Erythroblast (primary cell): ENCODE data around the gene C1QTNF8.

Experiments
- DNase-seq, 2 experiments: peaks; one replicate each; lab custom pipeline; 2025; lab: John Stamatoyannopoulos, UW
- GATA1 ChIP-seq: IDR thresholded peaks from 2 replicates; pipeline ENCODE4 v1.6.1; 2011; ENCODE audit warnings: low read depth, mild to moderate bottlenecking, control low read depth, low read length, moderate library complexity
- POLR2A ChIP-seq: IDR thresholded peaks from 2 replicates; pipeline ENCODE4 v1.6.1; 2011; ENCODE audit warnings: mild to moderate bottlenecking, low read length

C1QTNF8 gene

DNA sequence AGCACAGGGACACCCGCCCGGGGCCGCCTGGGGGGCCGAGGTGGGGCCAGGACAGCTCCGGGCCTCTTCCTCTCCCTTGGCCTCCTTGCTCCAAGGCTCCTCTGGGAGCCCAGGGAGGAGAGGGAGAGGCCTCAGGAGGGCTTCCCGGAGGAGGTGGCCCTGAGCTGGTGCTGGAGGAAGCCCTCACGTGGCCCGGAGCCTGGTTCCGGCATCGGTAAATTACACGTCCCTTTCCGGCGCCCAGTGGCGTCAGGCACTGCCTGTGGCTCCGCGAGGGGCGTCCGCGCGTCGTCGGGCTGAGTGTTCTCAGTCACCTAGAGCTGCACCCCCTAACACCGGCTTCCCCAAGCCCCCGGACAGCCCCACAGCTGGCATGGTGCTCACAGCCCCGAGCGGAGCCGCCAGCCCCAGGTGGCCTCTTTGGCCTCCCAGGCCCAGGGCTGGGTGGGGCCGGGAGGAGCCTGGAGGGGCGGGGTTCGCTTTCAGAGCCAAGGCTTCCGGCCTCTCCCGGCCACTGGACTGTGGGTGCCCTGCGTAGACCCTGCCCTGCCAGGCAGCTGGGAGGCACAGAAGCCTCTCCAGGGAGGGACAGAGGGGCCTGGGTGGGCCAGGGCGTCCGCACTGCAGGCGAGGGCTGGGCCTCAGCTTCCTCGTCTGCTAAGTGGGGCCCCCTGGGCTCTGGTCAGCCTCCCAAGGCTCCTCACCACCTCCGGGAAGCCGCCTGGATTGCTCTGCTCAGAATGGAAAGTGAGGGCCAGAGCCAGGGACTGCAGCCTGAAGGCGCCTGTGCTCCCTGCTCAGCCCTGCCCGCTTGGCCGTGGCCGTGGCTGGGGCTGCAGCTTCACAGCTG, 51.4 kb downstream of the C1QTNF8 start:
- DNase-seq: no peak
- no peak for TF ChIP-seq POLR2A
- TF ChIP-seq GATA1: no peak

DNA sequence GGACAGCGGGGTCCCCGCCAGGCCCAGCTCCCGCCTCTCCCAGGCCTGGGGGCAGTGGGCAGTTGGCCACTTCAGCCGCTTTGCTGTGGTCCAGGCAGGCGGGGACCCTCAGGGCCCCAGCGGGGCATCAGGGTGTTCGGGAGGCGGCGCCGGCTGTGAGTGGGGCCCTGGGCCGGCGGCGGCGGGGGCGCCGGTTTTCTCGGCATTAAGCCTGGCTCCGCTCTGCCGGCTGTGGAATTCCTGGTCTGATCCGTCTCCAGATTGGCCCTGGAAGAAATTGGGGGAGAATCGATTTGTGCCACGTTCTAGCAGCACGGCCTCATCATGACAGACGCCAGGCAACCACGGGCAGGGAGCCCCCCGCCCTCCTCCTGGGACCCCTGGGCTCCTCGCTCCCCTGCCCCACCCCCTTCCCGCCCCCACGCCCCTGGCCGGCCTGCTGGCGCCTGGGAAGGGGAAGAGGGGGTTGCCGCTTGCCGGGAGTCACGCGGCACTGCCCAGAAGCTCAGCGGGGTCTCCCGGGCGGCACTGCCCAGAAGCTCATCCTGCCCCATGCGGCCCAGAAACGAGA, 52.1 kb downstream of the C1QTNF8 start:
- no peak for TF ChIP-seq POLR2A
- DNase-seq: no peak

DNA sequence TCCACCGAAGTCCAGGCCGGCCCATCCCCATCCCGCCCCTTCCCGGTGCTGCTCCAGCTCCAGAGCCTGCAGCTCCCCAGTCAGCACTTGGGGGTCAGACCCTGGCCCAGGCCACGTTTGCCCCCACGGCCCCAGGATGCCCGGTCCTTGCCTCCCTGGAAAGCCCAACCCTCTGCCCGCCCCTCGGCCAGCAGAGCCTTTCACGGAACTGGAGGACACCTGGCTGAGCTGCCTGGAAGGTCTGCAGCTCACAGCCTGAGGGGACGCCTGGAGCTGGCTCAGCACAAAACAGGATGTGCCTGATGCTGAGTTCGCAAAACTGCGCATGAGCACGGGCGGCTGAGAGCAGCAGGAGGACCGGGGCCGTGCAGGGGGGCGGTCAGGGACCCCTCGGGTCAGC, 53.2 kb downstream of the C1QTNF8 start:
- no peak for DNase-seq
- TF ChIP-seq GATA1 (no peak), POLR2A (no peak)

DNA sequence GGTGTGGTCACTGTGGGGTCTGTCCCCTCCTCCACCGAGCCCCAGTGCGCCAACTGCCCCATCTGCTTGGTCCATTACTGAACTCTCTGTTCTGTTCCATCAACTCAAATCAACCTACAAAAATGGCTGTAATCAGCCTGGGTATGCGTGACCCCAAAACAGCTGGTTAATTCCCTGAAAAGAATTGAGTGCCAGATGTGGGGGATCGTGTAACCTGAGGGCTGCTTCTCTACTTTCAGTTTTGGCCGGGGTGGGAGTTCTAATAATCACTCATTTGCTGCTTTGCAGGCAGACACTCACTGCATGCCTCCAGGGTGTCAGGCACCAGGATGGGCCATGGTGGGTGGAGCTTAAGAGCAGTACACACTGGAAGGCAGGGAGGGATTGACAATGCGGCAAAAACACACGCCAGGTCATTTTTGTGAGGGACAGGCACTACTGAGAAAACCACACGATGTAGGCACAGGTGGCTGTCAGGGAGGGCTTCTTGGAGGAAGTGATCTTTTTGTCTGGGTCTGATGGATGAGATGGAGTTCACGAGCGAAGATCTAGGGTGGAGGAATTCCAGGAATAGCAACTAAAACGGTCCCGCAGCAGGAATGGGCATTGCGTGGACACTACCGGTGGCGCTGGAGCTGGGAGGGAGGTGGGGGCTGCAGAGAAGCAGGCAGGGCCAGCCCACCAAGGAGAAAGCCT, 53.8 kb downstream of the C1QTNF8 start:
- no peak for TF ChIP-seq GATA1
- no peak for TF ChIP-seq POLR2A
- no peak for DNase-seq

DNA sequence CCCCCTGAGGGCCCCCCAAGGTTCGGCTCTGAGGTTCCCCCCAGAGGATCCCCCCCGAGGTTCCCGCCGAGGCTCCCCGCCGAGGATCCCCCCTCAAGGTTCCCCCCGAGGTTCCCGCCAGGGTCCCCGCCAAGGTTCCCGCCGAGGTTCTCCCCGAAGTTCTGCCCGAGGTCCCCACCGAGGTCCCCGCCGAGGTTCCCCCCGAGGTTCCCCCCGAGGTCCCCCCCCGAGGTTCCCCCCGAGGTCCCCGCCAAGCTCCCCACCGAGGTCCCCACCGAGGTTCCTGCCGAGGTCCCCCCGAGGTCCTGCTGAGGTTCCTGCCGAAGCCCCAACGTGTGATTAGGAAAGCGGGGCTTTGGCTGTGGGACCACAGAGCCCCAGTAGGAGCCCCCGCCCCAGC, 55.7 kb downstream of the C1QTNF8 start:
- DNase-seq: no peak
- TF ChIP-seq POLR2A (no peak), GATA1 (no peak)

DNA sequence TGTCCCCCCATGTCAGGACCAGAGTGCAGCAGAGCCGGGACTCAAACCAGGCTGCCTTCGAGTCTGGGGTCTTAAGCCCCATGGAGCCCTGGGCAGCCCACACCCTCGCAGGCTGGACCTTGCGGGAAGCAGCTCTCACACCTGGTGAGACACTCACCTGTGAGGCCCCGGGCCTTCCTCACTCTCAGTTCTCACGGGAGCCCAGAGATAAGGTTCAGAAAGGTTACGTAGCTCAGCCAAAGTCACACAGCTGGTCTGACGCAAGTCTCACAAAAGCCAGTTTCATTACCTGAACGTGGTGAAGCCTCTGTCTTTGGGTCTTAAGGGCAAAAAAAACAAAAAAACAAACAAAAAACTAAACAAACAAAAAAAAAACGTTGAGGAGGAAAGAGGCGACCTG, 56.3 kb downstream of the C1QTNF8 start:
- no peak for DNase-seq
- TF ChIP-seq GATA1: no peak
- TF ChIP-seq POLR2A: no peak

DNA sequence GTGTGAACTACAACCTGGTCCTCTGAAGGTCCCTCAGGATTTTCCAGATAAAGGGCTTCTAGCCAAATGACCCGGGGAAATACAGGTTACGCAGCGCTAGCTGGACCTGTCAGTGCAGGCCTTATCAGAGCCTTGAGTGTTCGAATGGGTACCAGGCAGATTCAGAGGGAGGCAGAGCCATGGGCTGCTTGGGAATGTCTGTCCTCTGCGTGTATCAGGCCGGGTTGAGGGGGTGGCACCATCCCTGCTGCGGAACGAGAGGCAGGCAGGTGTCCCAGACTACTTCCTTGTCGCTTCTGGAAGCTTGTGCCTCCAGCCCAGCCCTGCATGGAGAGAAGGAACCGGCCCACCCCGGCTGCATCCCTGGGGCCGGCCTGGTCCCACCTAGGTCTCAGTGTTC, 57.1 kb downstream of the C1QTNF8 start:
- DNase-seq: no peak
- no peak for TF ChIP-seq POLR2A
- TF ChIP-seq GATA1: no peak
